ENCODE results near the gene OARD1. TPM values are rescaled to one million over a fixed set of nuclear protein-coding genes. Genes with fewer than 3 reads are reported as not detected.
"Not testable (repeated sequence)": the region's sequence is repeated elsewhere in the genome, so short reads cannot be mapped to it uniquely, and the experiment has no call there.

OARD1 gene
- 10 to 100 TPM; 12.8 to 21.8 (median 17.7) TPM for total RNA-seq
- 10 to 100 TPM; 26.6 to 28.1 TPM for polyA plus RNA-seq
- long read RNA-seq, donor 1, partial matches to known transcripts, result 0 of 18 reads
- long read RNA-seq, donor 1, other reads (novel, unspliced or antisense), result 7 of 18 reads
- long read RNA-seq, donor 2, transcript OARD1-202 (6 exons, 1,337 nt), result major isoform, 9 of 35 reads
- long read RNA-seq, donor 2, transcript OARD1-210 (6 exons, 3,330 nt), result minor isoform, 5 of 35 reads
- long read RNA-seq, donor 2, partial matches to known transcripts, result 1 of 35 reads
- long read RNA-seq, donor 2, other reads (novel, unspliced or antisense), result 12 of 35 reads
- long read RNA-seq, donor 3, transcript OARD1-210 (6 exons, 3,330 nt), result major isoform, 5 of 18 reads
- long read RNA-seq, donor 3, partial matches to known transcripts, result 1 of 18 reads
- long read RNA-seq, donor 3, other reads (novel, unspliced or antisense), result 5 of 18 reads

GRCh38 chr6:41071923-41072835 is at the start of gene OARD1:
OARD1 (minus strand) TSS chr6:41072356; CDS start chr6:41071634, 722 bp downstream.
- Histone ChIP-seq H3K27ac (peak within 1 kb of the TSS; percentile 93 to 100 (median 99)), H3K27me3 (no peaks in the 10 kb centered on the region), H3K9me3 (no peaks in the 10 kb centered on the region), H3K4me1 (peaks cover 0 to 44% (median 37%) of the 10 kb centered on the region in 12 donors), H3K36me3 (peaks cover 0 to 35% (median 17%) of the 10 kb centered on the region in 9 donors), H3K4me3 (peak within 1 kb of the TSS; percentile 76 to 95 (median 90))
- DNase-seq (peak; percentile 100), ATAC-seq (peak; percentile 82 to 91 (median 88))
- intact Hi-C loops (cut with DNase I), result loop anchor here in 1 of 10 donors (1.0 to 5.0 kb wide), 2 partner anchors 17 to 170 kb away; no protein-coding TSS in a partner anchor
- TF ChIP-seq CTCF (IDR thresholded peaks at IDR 0.05), result no peak
- peak; percentile 2 to 58 for TF ChIP-seq POLR2A (IDR thresholded peaks at IDR 0.05)
- WGBS, 4 donors, result 0% methylated on average over 26 to 63 of the region's 63 CpGs

GRCh38 chr6:41120058-41120457 is 47.9 kb upstream of the OARD1 start:
- 91 to 98% (median 97%) methylated on average over 1 of the region's 1 CpG for WGBS, 4 donors
- H3K27me3 ChIP-seq, result no peaks in the 10 kb centered on the region
- no peak overlapping the region for H3K4me3 ChIP-seq
- TF ChIP-seq CTCF (IDR thresholded peaks at IDR 0.05), result no peak
- TF ChIP-seq POLR2A (IDR thresholded peaks at IDR 0.05), result no peak
- no peak overlapping the region for H3K27ac ChIP-seq
- no peak for DNase-seq
- ATAC-seq, result no peak
- H3K36me3 ChIP-seq, result peaks cover 0 to 41% (median 14%) of the 10 kb centered on the region in 9 donors
- H3K9me3 ChIP-seq, result no peaks in the 10 kb centered on the region
- H3K4me1 ChIP-seq, result no peaks in the 10 kb centered on the region
- intact Hi-C loops (cut with DNase I), result no loop called here

- intact Hi-C loops (cut with DNase I), result no loop called here
- TF ChIP-seq POLR2A (IDR thresholded peaks at IDR 0.05), result no peak
- no peak for TF ChIP-seq CTCF (IDR thresholded peaks at IDR 0.05)
- ATAC-seq, result no peak
Measured at GRCh38 chr6:41119508-41119907, 47.4 kb upstream of the OARD1 start.

GRCh38 chr6:41115027-41115426 is 42.9 kb upstream of the OARD1 start:
- ATAC-seq; H3K27me3 ChIP-seq; DNase-seq; H3K9me3 ChIP-seq; intact Hi-C loops (cut with DNase I); H3K4me1 ChIP-seq; H3K4me3 ChIP-seq; H3K27ac ChIP-seq: not testable (repeated sequence)
- H3K36me3 ChIP-seq, result peaks cover 0 to 33% (median 4%) of the 10 kb centered on the region in 9 donors
- WGBS, 4 donors, result 89 to 95% (median 92%) methylated on average over 2 of the region's 2 CpGs

More at GRCh38 chr6:41119508-41119907, 47.4 kb upstream of the OARD1 start:
- no peak overlapping the region for H3K27ac ChIP-seq
- 67 to 83% (median 71%) methylated on average over 1 of the region's 1 CpG for WGBS, 4 donors
- peaks cover 0 to 37% (median 14%) of the 10 kb centered on the region in 9 donors for H3K36me3 ChIP-seq
- no peaks in the 10 kb centered on the region for H3K27me3 ChIP-seq
- no peaks in the 10 kb centered on the region for H3K9me3 ChIP-seq
- no peak overlapping the region for H3K4me3 ChIP-seq
- no peaks in the 10 kb centered on the region for H3K4me1 ChIP-seq
- DNase-seq, result no peak

Measured in heart left ventricle (tissue), 16 donors.